ENCODE results near the gene ABHD14A. TPM values are rescaled to one million over a fixed set of nuclear protein-coding genes. Genes with fewer than 3 reads are reported as not detected.
A peak's percentile ranks its signal among the peaks of the same experiment; 100 is the strongest.

The ABHD14A gene
- total and polyA plus RNA-seq, 2 of the 13 experiments (the other 11 are each of a cell fraction or from before 2014, with no cell fraction given) = 29.5 to 46.9 TPM

DNA sequence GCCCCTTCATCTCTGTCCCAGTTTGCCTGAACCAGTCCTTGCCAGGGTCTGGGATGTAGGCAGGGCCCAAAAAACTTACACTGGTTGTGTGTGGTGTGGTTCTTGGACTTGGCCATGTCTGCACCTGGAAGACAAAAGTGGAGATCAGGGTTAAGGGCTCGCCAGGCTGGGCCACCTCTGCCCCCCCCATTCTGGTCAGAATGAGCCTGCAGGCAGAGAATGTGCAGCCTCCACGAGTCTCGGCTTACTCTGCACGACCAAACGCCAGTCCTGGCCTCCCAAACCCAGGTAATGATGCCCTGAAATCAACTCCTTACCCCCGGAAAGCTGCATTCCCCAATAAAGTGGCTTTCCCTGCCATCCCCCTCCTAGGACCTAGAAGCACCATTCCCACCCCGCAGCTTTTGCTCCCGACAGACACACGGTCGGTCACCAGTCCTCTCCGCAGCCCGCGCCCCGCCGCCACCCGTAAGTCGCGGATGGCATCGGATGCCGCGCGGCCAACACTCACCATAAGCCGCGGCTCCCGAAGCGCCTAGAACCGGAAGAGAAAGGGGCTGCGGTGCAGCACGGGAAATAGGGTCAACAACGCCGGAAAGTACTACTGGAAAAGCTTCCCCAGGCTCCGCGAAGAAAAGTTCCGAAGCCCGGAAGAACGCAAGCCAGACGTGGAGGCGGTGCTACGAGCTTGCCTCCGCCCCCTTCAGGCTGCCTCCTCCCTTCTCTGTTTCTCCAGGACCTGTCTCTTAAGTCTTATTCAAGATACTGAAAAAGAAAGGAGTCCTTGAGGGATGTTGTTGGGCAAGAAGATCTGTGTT lies 20.7 kb downstream of the ABHD14A start, which contains the start of gene RPL29 (continued):
- TF ChIP-seq, protein P1, sequence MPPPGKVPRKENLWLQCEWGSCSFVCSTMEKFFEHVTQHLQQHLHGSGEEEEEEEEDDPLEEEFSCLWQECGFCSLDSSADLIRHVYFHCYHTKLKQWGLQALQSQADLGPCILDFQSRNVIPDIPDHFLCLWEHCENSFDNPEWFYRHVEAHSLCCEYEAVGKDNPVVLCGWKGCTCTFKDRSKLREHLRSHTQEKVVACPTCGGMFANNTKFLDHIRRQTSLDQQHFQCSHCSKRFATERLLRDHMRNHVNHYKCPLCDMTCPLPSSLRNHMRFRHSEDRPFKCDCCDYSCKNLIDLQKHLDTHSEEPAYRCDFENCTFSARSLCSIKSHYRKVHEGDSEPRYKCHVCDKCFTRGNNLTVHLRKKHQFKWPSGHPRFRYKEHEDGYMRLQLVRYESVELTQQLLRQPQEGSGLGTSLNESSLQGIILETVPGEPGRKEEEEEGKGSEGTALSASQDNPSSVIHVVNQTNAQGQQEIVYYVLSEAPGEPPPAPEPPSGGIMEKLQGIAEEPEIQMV (CRISPR knock-in tag; IDR thresholded peaks at IDR 0.05; ENCODE audit: low read depth) = no peak
- TF ChIP-seq, protein P2, sequence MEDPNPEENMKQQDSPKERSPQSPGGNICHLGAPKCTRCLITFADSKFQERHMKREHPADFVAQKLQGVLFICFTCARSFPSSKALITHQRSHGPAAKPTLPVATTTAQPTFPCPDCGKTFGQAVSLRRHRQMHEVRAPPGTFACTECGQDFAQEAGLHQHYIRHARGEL (CRISPR knock-in tag; IDR thresholded peaks at IDR 0.05) = no peak
- TF ChIP-seq PAWR (CRISPR knock-in tag; IDR thresholded peaks at IDR 0.05; ENCODE audit: borderline replicate concordance) (no peak), NFRKB (IDR thresholded peaks at IDR 0.05) (no peak), POLR2G (IDR thresholded peaks at IDR 0.05; ENCODE audit: low read depth, low read length) (peak; percentile 99), SP1 (IDR thresholded peaks at IDR 0.05) (no peak), SP1 (CRISPR knock-in tag; IDR thresholded peaks at IDR 0.05) (peak; percentile 80; the same call in 1 of the 2 replicates), MYNN (CRISPR knock-in tag; IDR thresholded peaks at IDR 0.05; ENCODE audit: low read depth) (peak; percentile 92; the same call in 1 of the 2 replicates), HCFC1 (IDR thresholded peaks at IDR 0.05; ENCODE audit: low read depth, low read length) (peak; percentile 82), TEAD3 (CRISPR knock-in tag; optimal IDR thresholded peaks at IDR 0.05; ENCODE audit: borderline replicate concordance) (peak; percentile 80), HMGXB4 (CRISPR knock-in tag; IDR thresholded peaks at IDR 0.05; ENCODE audit: borderline replicate concordance in 1 of 2, low read depth in 1 of 2) (peak; percentile 90 to 94), JDP2 (CRISPR knock-in tag; IDR thresholded peaks at IDR 0.05; ENCODE audit: borderline replicate concordance) (no peak), ZFX (CRISPR knock-in tag; IDR thresholded peaks at IDR 0.05; ENCODE audit: low read depth) (peak; percentile 89), ZNF615 (CRISPR knock-in tag; IDR thresholded peaks at IDR 0.05; ENCODE audit: borderline replicate concordance) (no peak; the same call in 1 of the 2 replicates), PRDM10 (CRISPR knock-in tag; IDR thresholded peaks at IDR 0.05; ENCODE audit: low read depth) (no peak; the same call in 1 of the 2 replicates), NFE2L1 (CRISPR knock-in tag; IDR thresholded peaks at IDR 0.05; ENCODE audit: borderline replicate concordance) (no peak), DZIP1 (CRISPR knock-in tag; IDR thresholded peaks at IDR 0.05) (no peak), FOXC1 (CRISPR knock-in tag; IDR thresholded peaks at IDR 0.05; ENCODE audit: borderline replicate concordance) (peak; percentile 96), NPAS2 (CRISPR knock-in tag; IDR thresholded peaks at IDR 0.05; ENCODE audit: borderline replicate concordance) (no peak)

All from HepG2 (cell line).